ENCODE results near the gene HPS3.

HPS3 gene

DNA sequence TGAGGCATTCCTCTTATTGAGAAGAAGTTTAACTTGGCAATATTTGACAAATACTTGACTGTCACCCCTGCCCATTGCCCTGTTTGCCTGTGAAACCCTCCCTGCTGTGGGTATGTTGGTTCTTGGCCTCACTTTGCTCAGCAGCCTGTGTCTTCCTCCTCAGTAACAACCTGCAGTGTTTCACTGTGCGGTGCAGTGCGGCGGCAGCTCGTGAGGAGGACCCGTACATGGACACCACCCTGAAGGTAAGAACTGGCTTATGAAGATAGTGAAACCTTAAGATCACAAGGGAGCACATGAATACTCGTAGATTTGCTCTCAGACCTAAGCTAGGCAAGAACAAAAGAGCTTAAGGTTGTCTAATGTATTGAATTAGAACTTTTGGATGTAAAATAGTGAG, 21.0 kb downstream of the HPS3 start:
- Mint-ChIP-seq H3K9me3 (no peaks in the 10 kb centered on the region), H3K27ac (no peak overlapping the region), H3K27me3 (no peaks in the 10 kb centered on the region), H3K4me1 (ENCODE audit: low read depth) (peaks cover 18% of the 10 kb centered on the region), H3K36me3 (ENCODE audit: low read depth) (peaks cover 57% of the 10 kb centered on the region), H3K4me3 (no peak overlapping the region)
- DNase-seq = no peak

- Mint-ChIP-seq H3K27me3 (no peaks in the 10 kb centered on the region), H3K36me3 (ENCODE audit: low read depth) (peaks cover 68% of the 10 kb centered on the region), H3K4me1 (ENCODE audit: low read depth) (peaks cover 18% of the 10 kb centered on the region), H3K9me3 (no peaks in the 10 kb centered on the region), H3K4me3 (no peak overlapping the region), H3K27ac (no peak overlapping the region)
- DNase-seq = no peak
These were observed 22.4 kb downstream of the HPS3 start for GRCh38 chr3:149151843-149152242.

GRCh38 chr3:149152420-149152819, 23.0 kb downstream of the HPS3 start:
- peaks cover 70% of the 10 kb centered on the region for H3K36me3 Mint-ChIP-seq (ENCODE audit: low read depth)
- H3K9me3 Mint-ChIP-seq = no peaks in the 10 kb centered on the region
- no peak overlapping the region for H3K4me3 Mint-ChIP-seq
- no peak for DNase-seq
- H3K27me3 Mint-ChIP-seq = no peaks in the 10 kb centered on the region
- H3K27ac Mint-ChIP-seq = peak overlapping the region; percentile 69
- H3K4me1 Mint-ChIP-seq (ENCODE audit: low read depth) = peaks cover 18% of the 10 kb centered on the region

GRCh38 chr3:149153402-149153801, 24.0 kb downstream of the HPS3 start:
- Mint-ChIP-seq H3K27me3 (no peaks in the 10 kb centered on the region), H3K4me1 (ENCODE audit: low read depth) (peaks cover 18% of the 10 kb centered on the region), H3K9me3 (no peaks in the 10 kb centered on the region), H3K27ac (no peak overlapping the region), H3K4me3 (no peak overlapping the region), H3K36me3 (ENCODE audit: low read depth) (peaks cover 76% of the 10 kb centered on the region)
- DNase-seq = no peak

DNA sequence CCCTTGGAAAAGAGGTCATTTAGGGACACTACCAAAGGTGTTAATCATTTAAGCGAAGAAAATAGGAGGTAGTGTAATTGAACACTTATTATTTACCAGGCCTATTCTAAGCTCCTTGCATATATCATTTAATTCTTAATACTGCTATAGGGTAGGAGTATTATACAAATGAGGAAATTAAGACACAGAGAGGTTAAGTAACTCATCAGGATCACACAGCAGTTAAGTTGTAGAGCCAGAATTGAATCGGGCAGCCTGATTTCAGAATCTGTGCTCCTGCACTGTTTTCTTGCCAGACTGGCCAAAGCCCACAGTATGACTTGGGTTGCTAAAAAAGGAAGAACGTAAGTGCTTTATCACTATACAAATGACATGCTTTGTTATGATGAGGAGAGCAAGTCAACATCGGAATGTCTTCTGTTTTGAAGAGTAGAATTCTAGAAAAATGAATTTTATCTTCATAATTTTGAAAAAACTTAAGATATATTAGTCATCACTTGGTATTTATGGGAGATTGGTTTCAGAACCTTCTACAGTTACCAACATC, 31.4 kb downstream of the HPS3 start:
- Mint-ChIP-seq H3K36me3 (ENCODE audit: low read depth) (peaks cover 77% of the 10 kb centered on the region), H3K27ac (no peak overlapping the region), H3K4me3 (no peak overlapping the region), H3K9me3 (no peaks in the 10 kb centered on the region), H3K4me1 (ENCODE audit: low read depth) (peaks cover 2% of the 10 kb centered on the region), H3K27me3 (no peaks in the 10 kb centered on the region)
- no peak for DNase-seq

- Mint-ChIP-seq H3K4me3 (no peak overlapping the region), H3K4me1 (ENCODE audit: low read depth) (peaks cover 2% of the 10 kb centered on the region), H3K36me3 (ENCODE audit: low read depth) (peaks cover 78% of the 10 kb centered on the region), H3K9me3 (no peaks in the 10 kb centered on the region), H3K27ac (no peak overlapping the region), H3K27me3 (no peaks in the 10 kb centered on the region)
- DNase-seq = no peak
These were observed 32.6 kb downstream of the HPS3 start for GRCh38 chr3:149162007-149162406.

DNA sequence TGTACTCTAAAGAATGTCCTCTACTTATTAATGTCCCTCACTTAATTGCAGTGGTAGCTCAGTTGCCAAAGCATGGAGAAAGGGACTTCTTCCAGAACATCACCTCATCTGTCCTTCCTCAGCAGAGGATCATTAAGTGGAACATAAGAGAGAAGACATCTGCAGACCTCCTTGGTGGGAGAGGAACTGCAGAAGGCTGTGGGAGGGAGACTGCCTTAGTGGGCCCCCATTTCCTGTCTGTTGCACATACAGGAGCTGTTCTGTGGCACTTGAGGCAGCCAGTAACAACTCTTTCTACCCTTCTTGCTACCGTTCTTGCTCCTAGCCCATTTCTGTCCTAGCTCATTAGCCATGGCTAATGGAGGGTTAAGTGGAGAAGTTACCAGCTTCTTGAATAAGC, 33.6 kb downstream of the HPS3 start:
- H3K9me3 Mint-ChIP-seq = no peaks in the 10 kb centered on the region
- no peak overlapping the region for H3K27ac Mint-ChIP-seq
- no peaks in the 10 kb centered on the region for H3K27me3 Mint-ChIP-seq
- peaks cover 80% of the 10 kb centered on the region for H3K36me3 Mint-ChIP-seq (ENCODE audit: low read depth)
- DNase-seq = no peak
- no peak overlapping the region for H3K4me3 Mint-ChIP-seq
- peaks cover 3% of the 10 kb centered on the region for H3K4me1 Mint-ChIP-seq (ENCODE audit: low read depth)

GRCh38 chr3:149167898-149168297, 38.5 kb downstream of the HPS3 start:
- peaks cover 3% of the 10 kb centered on the region for H3K4me1 Mint-ChIP-seq (ENCODE audit: low read depth)
- no peak overlapping the region for H3K4me3 Mint-ChIP-seq
- DNase-seq = no peak
- no peak overlapping the region for H3K27ac Mint-ChIP-seq
- no peaks in the 10 kb centered on the region for H3K9me3 Mint-ChIP-seq
- peaks cover 85% of the 10 kb centered on the region for H3K36me3 Mint-ChIP-seq (ENCODE audit: low read depth)
- no peaks in the 10 kb centered on the region for H3K27me3 Mint-ChIP-seq

- H3K36me3 Mint-ChIP-seq (ENCODE audit: low read depth) = peaks cover 82% of the 10 kb centered on the region
- peaks cover 12% of the 10 kb centered on the region for H3K4me1 Mint-ChIP-seq (ENCODE audit: low read depth)
- H3K4me3 Mint-ChIP-seq = no peak overlapping the region
- no peaks in the 10 kb centered on the region for H3K9me3 Mint-ChIP-seq
- H3K27ac Mint-ChIP-seq = no peak overlapping the region
- no peaks in the 10 kb centered on the region for H3K27me3 Mint-ChIP-seq
- no peak for DNase-seq
These were observed 41.2 kb downstream of the HPS3 start for GRCh38 chr3:149170672-149171071.

- H3K4me1 Mint-ChIP-seq (ENCODE audit: low read depth) = peaks cover 10% of the 10 kb centered on the region
- peaks cover 55% of the 10 kb centered on the region for H3K36me3 Mint-ChIP-seq (ENCODE audit: low read depth)
- DNase-seq = no peak
- H3K9me3 Mint-ChIP-seq = no peaks in the 10 kb centered on the region
- no peaks in the 10 kb centered on the region for H3K27me3 Mint-ChIP-seq
- peak overlapping the region; percentile 1 for H3K27ac Mint-ChIP-seq
- no peak overlapping the region for H3K4me3 Mint-ChIP-seq
These were observed 45.5 kb downstream of the HPS3 start for GRCh38 chr3:149174901-149175300.

- peaks cover 10% of the 10 kb centered on the region for H3K4me1 Mint-ChIP-seq (ENCODE audit: low read depth)
- no peaks in the 10 kb centered on the region for H3K27me3 Mint-ChIP-seq
- no peak overlapping the region for H3K27ac Mint-ChIP-seq
- no peaks in the 10 kb centered on the region for H3K9me3 Mint-ChIP-seq
- H3K4me3 Mint-ChIP-seq = no peak overlapping the region
- DNase-seq = no peak
- peaks cover 37% of the 10 kb centered on the region for H3K36me3 Mint-ChIP-seq (ENCODE audit: low read depth)
These were observed 47.7 kb downstream of the HPS3 start for GRCh38 chr3:149177122-149177521.

- peaks cover 7% of the 10 kb centered on the region for H3K4me1 Mint-ChIP-seq (ENCODE audit: low read depth)
- no peaks in the 10 kb centered on the region for H3K9me3 Mint-ChIP-seq
- no peak overlapping the region for H3K27ac Mint-ChIP-seq
- no peak for DNase-seq
- no peaks in the 10 kb centered on the region for H3K27me3 Mint-ChIP-seq
- peaks cover 18% of the 10 kb centered on the region for H3K36me3 Mint-ChIP-seq (ENCODE audit: low read depth)
- H3K4me3 Mint-ChIP-seq = no peak overlapping the region
These were observed 49.8 kb downstream of the HPS3 start for GRCh38 chr3:149179220-149179619.

DNA sequence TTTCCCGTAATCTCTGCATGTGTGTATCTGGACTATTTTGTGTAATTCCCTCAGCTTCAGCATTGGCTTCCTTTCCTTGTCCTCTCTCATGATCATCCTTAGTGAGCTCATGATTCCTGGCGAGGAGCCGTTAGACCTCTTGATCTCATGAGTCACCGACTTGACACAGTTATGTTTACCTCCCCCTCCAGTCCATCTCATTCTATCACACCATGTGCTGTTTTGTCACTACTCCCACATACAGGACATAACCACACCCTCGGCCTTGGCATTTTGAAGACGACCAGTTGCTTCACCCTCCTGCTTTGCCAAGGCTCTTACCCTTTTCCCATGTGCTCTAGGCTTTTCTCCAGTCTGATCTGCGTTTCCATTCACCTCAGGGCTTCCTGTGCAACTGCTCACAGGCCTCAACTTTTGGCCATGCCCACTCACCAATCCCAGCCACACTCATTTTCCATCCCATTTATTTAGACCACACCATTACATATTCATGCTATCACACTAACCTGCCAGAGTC, 50.7 kb downstream of the HPS3 start:
- Mint-ChIP-seq H3K9me3 (no peaks in the 10 kb centered on the region), H3K27me3 (no peaks in the 10 kb centered on the region), H3K36me3 (ENCODE audit: low read depth) (peaks cover 13% of the 10 kb centered on the region), H3K4me3 (no peak overlapping the region), H3K27ac (no peak overlapping the region), H3K4me1 (ENCODE audit: low read depth) (peaks cover under 1% of the 10 kb centered on the region)
- no peak for DNase-seq

GRCh38 chr3:149181182-149181581, 51.7 kb downstream of the HPS3 start:
- no peak overlapping the region for H3K4me3 Mint-ChIP-seq
- H3K27me3 Mint-ChIP-seq = no peaks in the 10 kb centered on the region
- no peaks in the 10 kb centered on the region for H3K4me1 Mint-ChIP-seq (ENCODE audit: low read depth)
- no peak overlapping the region for H3K27ac Mint-ChIP-seq
- DNase-seq = no peak
- H3K36me3 Mint-ChIP-seq (ENCODE audit: low read depth) = peaks cover 10% of the 10 kb centered on the region
- no peaks in the 10 kb centered on the region for H3K9me3 Mint-ChIP-seq

GRCh38 chr3:149186219-149186618, 56.8 kb downstream of the HPS3 start:
- H3K27ac Mint-ChIP-seq = no peak overlapping the region
- H3K4me3 Mint-ChIP-seq = no peak overlapping the region
- no peaks in the 10 kb centered on the region for H3K9me3 Mint-ChIP-seq
- H3K27me3 Mint-ChIP-seq = peaks cover 5% of the 10 kb centered on the region
- DNase-seq = no peak
- no peaks in the 10 kb centered on the region for H3K36me3 Mint-ChIP-seq (ENCODE audit: low read depth)
- H3K4me1 Mint-ChIP-seq (ENCODE audit: low read depth) = no peaks in the 10 kb centered on the region

- Mint-ChIP-seq H3K36me3 (ENCODE audit: low read depth) (no peaks in the 10 kb centered on the region), H3K27ac (no peak overlapping the region), H3K27me3 (peaks cover 5% of the 10 kb centered on the region), H3K4me3 (no peak overlapping the region), H3K9me3 (no peaks in the 10 kb centered on the region), H3K4me1 (ENCODE audit: low read depth) (no peaks in the 10 kb centered on the region)
- no peak for DNase-seq
These were observed 57.3 kb downstream of the HPS3 start for GRCh38 chr3:149186721-149187120.
